HG02943 (cell line): ENCODE data around the gene JARID2.
A peak's percentile ranks its signal among the peaks of the same experiment; 100 is the strongest.

Experiments
- ATAC-seq: cut with Tn5 transposase; IDR thresholded peaks from one replicate; pipeline ENCODE4 v1.9.1; 2021; ENCODE audit warnings: mild to moderate bottlenecking, low read depth, moderate library complexity; ENCODE audit not compliant: unreplicated experiment

The JARID2 gene

GRCh38 chr6:15245361-15246216, at the start of gene JARID2:
JARID2 (plus strand) TSS chr6:15246069; CDS start chr6:15246540, 471 bp downstream.
- ATAC-seq = peak; percentile 54

GRCh38 chr6:15200087-15200486, 45.8 kb upstream of the JARID2 start:
- ATAC-seq = no peak

GRCh38 chr6:15205321-15205720, 40.5 kb upstream of the JARID2 start:
- no peak for ATAC-seq

- ATAC-seq = no peak
These were observed 39.0 kb upstream of the JARID2 start for GRCh38 chr6:15206887-15207286.

- ATAC-seq = no peak
These were observed 37.9 kb upstream of the JARID2 start for GRCh38 chr6:15207923-15208322.

GRCh38 chr6:15213838-15214400, 31.9 kb upstream of the JARID2 start:
- ATAC-seq = no peak

GRCh38 chr6:15218401-15218800, 27.5 kb upstream of the JARID2 start:
- no peak for ATAC-seq

GRCh38 chr6:15220062-15220461, 25.8 kb upstream of the JARID2 start:
- no peak for ATAC-seq

- ATAC-seq = no peak
These were observed 18.0 kb upstream of the JARID2 start for GRCh38 chr6:15227827-15228318.

GRCh38 chr6:15230827-15231226, 15.0 kb upstream of the JARID2 start:
- no peak for ATAC-seq

GRCh38 chr6:15232836-15233510, 12.9 kb upstream of the JARID2 start:
- ATAC-seq = no peak

GRCh38 chr6:15234068-15234758, 11.7 kb upstream of the JARID2 start:
- ATAC-seq = no peak

GRCh38 chr6:15239616-15240364, 6.1 kb upstream of the JARID2 start:
- ATAC-seq = no peak

GRCh38 chr6:15242503-15242902, 3.4 kb upstream of the JARID2 start:
- no peak for ATAC-seq

- no peak for ATAC-seq
These were observed 2.8 kb upstream of the JARID2 start for GRCh38 chr6:15242937-15243614.

GRCh38 chr6:15243910-15244619, 1.8 kb upstream of the JARID2 start:
- ATAC-seq = no peak

- no peak for ATAC-seq
These were observed 1.1 kb upstream of the JARID2 start for GRCh38 chr6:15244620-15245360.

- ATAC-seq = no peak
These were observed 372 bp downstream of the JARID2 start for GRCh38 chr6:15246217-15246665.
